ENCODE results near the gene CHFR.
A peak's percentile ranks its signal among the peaks of the same experiment; 100 is the strongest.
"Not testable (repeated sequence)": the region's sequence is repeated elsewhere in the genome, so short reads cannot be mapped to it uniquely, and the experiment has no call there.

Gene CHFR

GRCh38 chr12:132839558-132840235 lies 47.7 kb downstream of the CHFR start:
- DNase-seq (ENCODE audit: low spot score), result no peak

- DNase-seq (ENCODE audit: low spot score), result no peak
These were observed 48.9 kb downstream of the CHFR start for GRCh38 chr12:132838410-132839080.

GRCh38 chr12:132837693-132838409 lies 49.6 kb downstream of the CHFR start:
- DNase-seq (ENCODE audit: low spot score), result no peak

- DNase-seq (ENCODE audit: low spot score), result no peak
These were observed 50.5 kb downstream of the CHFR start for GRCh38 chr12:132836795-132837331.

GRCh38 chr12:132836230-132836629 lies 51.2 kb downstream of the CHFR start:
- not testable (repeated sequence) for DNase-seq (ENCODE audit: low spot score)

- no peak for DNase-seq (ENCODE audit: low spot score)
These were observed 52.1 kb downstream of the CHFR start for GRCh38 chr12:132835076-132836025.

- DNase-seq (ENCODE audit: low spot score), result no peak
These were observed 53.2 kb downstream of the CHFR start for GRCh38 chr12:132834181-132834711.

GRCh38 chr12:132833341-132833740 lies 54.1 kb downstream of the CHFR start:
- no peak for DNase-seq (ENCODE audit: low spot score)

- DNase-seq (ENCODE audit: low spot score), result no peak
These were observed 55.6 kb downstream of the CHFR start for GRCh38 chr12:132831771-132832170.

- DNase-seq (ENCODE audit: low spot score), result peak; percentile 95
These were observed 58.5 kb downstream of the CHFR start, which contains the start of gene GOLGA3 for GRCh38 chr12:132828706-132829534. GOLGA3 (minus strand) TSS chr12:132828869; CDS start chr12:132822128, 6,741 bp downstream.

GRCh38 chr12:132827763-132828703 lies 59.4 kb downstream of the CHFR start:
- peak; percentile 24 for DNase-seq (ENCODE audit: low spot score)

GRCh38 chr12:132825861-132826260 lies 61.5 kb downstream of the CHFR start:
- no peak for DNase-seq (ENCODE audit: low spot score)

- no peak for DNase-seq (ENCODE audit: low spot score)
These were observed 62.3 kb downstream of the CHFR start for GRCh38 chr12:132825089-132825488.

- DNase-seq (ENCODE audit: low spot score), result no peak
These were observed 63.4 kb downstream of the CHFR start for GRCh38 chr12:132824053-132824452.

- no peak for DNase-seq (ENCODE audit: low spot score)
These were observed 68.8 kb downstream of the CHFR start for GRCh38 chr12:132818562-132818961.

GRCh38 chr12:132814232-132814631 lies 73.2 kb downstream of the CHFR start:
- no peak for DNase-seq (ENCODE audit: low spot score)

- no peak for DNase-seq (ENCODE audit: low spot score)
These were observed 74.0 kb downstream of the CHFR start for GRCh38 chr12:132813443-132813842.

- DNase-seq (ENCODE audit: low spot score), result no peak
These were observed 74.6 kb downstream of the CHFR start for GRCh38 chr12:132812631-132813305.

Data from SK-N-DZ (cell line).